DOHH2 (cell line): ENCODE measurements around the gene AFDN.

Experiments used
- H3F3A ChIP-seq: fragments of 200-600 bp; sonication (generic), shearing (Covaris generic); 2 replicates; pipeline ENCODE4 v1.6.0; 2016; ENCODE audit warnings: antibody characterized with exemption, mild to moderate bottlenecking; ENCODE audit not compliant: control insufficient read depth, insufficient read depth
- H3K27ac ChIP-seq: fragments of 200-600 bp; sonication (generic); 2 replicates; pipeline ENCODE4 v1.5.1; 2014; ENCODE audit warnings: low read depth, mild to moderate bottlenecking, low read length, moderate library complexity
- H3K27me3 ChIP-seq: fragments of 200-600 bp; sonication (generic); 2 replicates; pipeline ENCODE4 v1.6.1; 2014; ENCODE audit warnings: mild to moderate bottlenecking, low read length, mixed read lengths; ENCODE audit not compliant: control insufficient read depth
- H3K36me3 ChIP-seq: fragments of 200-600 bp; sonication (generic); 2 replicates; pipeline ENCODE4 v1.6.1; 2014; ENCODE audit warnings: mild to moderate bottlenecking, low read length, moderate library complexity, mixed read lengths; ENCODE audit not compliant: control insufficient read depth
- H3K4me1 ChIP-seq: fragments of 200-600 bp; sonication (generic); 2 replicates; pipeline ENCODE4 v1.6.1; 2014; ENCODE audit warnings: mild to moderate bottlenecking, low read length, mixed read lengths; ENCODE audit not compliant: control insufficient read depth
- H3K4me2 ChIP-seq: fragments of 200-600 bp; sonication (generic); 2 replicates; pipeline ENCODE4 v1.6.0; 2014; ENCODE audit warnings: mild to moderate bottlenecking, low read length, moderate library complexity
- H3K4me3 ChIP-seq: fragments of 200-600 bp; sonication (generic); 2 replicates; pipeline ENCODE4 v1.5.1; 2014; ENCODE audit warnings: mild to moderate bottlenecking, low read length, mixed read lengths
- H3K79me2 ChIP-seq: fragments of 200-600 bp; sonication (generic); 2 replicates; pipeline ENCODE4 v1.6.1; 2014; ENCODE audit warnings: mild to moderate bottlenecking, low read length, mixed read lengths; ENCODE audit not compliant: control insufficient read depth
- H3K9me2 ChIP-seq: fragments of 200-600 bp; sonication (generic); replicated peaks from 2 replicates; pipeline ENCODE4 v1.6.1; 2014; ENCODE audit warnings: mild to moderate bottlenecking, low read length, mixed read lengths; ENCODE audit not compliant: control insufficient read depth
- H3K9me3 ChIP-seq: fragments of 200-600 bp; sonication (generic); 2 replicates; pipeline ENCODE4 v1.6.1; 2014; ENCODE audit warnings: antibody characterized with exemption, low read length, mixed read lengths; ENCODE audit not compliant: control insufficient read depth, insufficient read depth
- H4K20me1 ChIP-seq: fragments of 200-600 bp; sonication (generic); 2 replicates; pipeline ENCODE4 v1.6.0; 2014; ENCODE audit warnings: low read depth, mild to moderate bottlenecking, antibody characterized with exemption, low read length, moderate library complexity; ENCODE audit not compliant: control insufficient read depth, insufficient read depth
- CTCF ChIP-seq: fragments of 200-600 bp; sonication (generic); IDR thresholded peaks from one replicate; pipeline ENCODE4 v1.5.1; 2014; ENCODE audit warnings: antibody characterized with exemption, mild to moderate bottlenecking, low read depth, low read length; ENCODE audit not compliant: poor library complexity, severe bottlenecking
- EZH2phosphoT487 ChIP-seq: fragments of 200-600 bp; sonication (generic); IDR thresholded peaks from 2 replicates; pipeline ENCODE4 v1.6.1; 2017; ENCODE audit warnings: borderline replicate concordance, mild to moderate bottlenecking, antibody characterized with exemption, low read length, moderate library complexity, mixed read lengths

Gene AFDN

GRCh38 chr6:167921831-167922230 is 95.1 kb downstream of the AFDN start:
- H3F3A ChIP-seq: no peaks in the 10 kb centered on the region
- H3K36me3 ChIP-seq: peaks cover 11% of the 10 kb centered on the region
- no peaks in the 10 kb centered on the region for H3K4me1 ChIP-seq
- no peaks in the 10 kb centered on the region for H4K20me1 ChIP-seq
- no peak overlapping the region for H3K4me2 ChIP-seq
- H3K9me3 ChIP-seq: no peaks in the 10 kb centered on the region
- H3K27me3 ChIP-seq: no peaks in the 10 kb centered on the region
- no peak overlapping the region for H3K27ac ChIP-seq
- H3K4me3 ChIP-seq: no peak overlapping the region
- no peaks in the 10 kb centered on the region for H3K79me2 ChIP-seq
- no peaks in the 10 kb centered on the region for H3K9me2 ChIP-seq
- TF ChIP-seq EZH2phosphoT487 (no peak), CTCF (no peak)

- Histone ChIP-seq H3K79me2 (no peaks in the 10 kb centered on the region), H3F3A (no peaks in the 10 kb centered on the region), H4K20me1 (no peaks in the 10 kb centered on the region), H3K27ac (no peak overlapping the region), H3K4me1 (no peaks in the 10 kb centered on the region), H3K4me2 (no peak overlapping the region), H3K4me3 (no peak overlapping the region), H3K9me3 (no peaks in the 10 kb centered on the region), H3K36me3 (no peaks in the 10 kb centered on the region; the same call in 1 of the 2 replicates), H3K27me3 (no peaks in the 10 kb centered on the region), H3K9me2 (no peaks in the 10 kb centered on the region)
- TF ChIP-seq EZH2phosphoT487 (no peak), CTCF (no peak)
These were observed 98.3 kb downstream of the AFDN start for GRCh38 chr6:167925026-167925425.

- Histone ChIP-seq H3K36me3 (no peaks in the 10 kb centered on the region; the same call in 1 of the 2 replicates), H3K27me3 (no peaks in the 10 kb centered on the region), H3K4me3 (no peak overlapping the region), H3K79me2 (no peaks in the 10 kb centered on the region), H3K4me1 (no peaks in the 10 kb centered on the region), H3K9me2 (no peaks in the 10 kb centered on the region), H4K20me1 (no peaks in the 10 kb centered on the region), H3K27ac (no peak overlapping the region), H3K4me2 (no peak overlapping the region), H3K9me3 (no peaks in the 10 kb centered on the region), H3F3A (no peaks in the 10 kb centered on the region)
- TF ChIP-seq CTCF: no peak
- TF ChIP-seq EZH2phosphoT487: no peak
These were observed 100.5 kb downstream of the AFDN start for GRCh38 chr6:167927246-167927645.
